NCI-H1417 (cell line): Measurements from ENCODE around the gene IL36G.

Experiments used
- DNase-seq, 3 experiments: peaks; one replicate each; lab custom pipeline; 2025; lab: John Stamatoyannopoulos, UW

The IL36G gene

DNA sequence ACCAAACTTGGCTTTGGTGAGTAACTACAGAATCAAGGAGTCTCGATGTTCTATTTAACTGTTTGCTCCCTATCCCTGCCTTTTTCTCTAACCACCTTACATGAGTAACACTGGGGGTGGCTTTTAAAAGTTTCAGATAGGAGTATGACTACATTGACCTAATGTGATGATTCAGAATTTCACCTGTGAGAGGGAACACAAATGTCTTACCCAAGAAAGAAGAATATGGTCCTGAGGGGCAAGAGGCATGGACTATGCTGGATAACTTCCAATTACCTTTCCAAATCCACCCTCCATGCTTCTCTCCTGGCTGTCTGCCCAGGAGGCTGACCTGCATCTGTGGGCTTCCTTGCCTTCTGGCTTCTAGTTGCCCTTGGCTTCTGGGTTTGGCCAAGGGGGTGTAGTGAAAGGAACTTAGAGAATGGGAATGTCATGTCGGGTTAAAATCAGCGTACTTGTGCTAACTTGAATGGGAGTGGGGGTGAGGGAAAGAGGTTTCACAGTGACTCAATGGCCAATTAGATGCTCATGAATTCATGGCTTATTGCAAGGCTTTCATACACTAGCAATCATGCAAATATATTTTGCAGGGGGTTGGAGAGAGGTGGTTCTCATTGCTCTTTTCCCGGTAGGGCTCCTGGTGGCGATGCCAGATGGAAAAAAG is 5.3 kb upstream of the IL36G start:
- DNase-seq, result no peak

- DNase-seq, result no peak
Observed at GRCh38 chr2:112973156-112973555, 4.7 kb upstream of the IL36G start.

GRCh38 chr2:112979731-112980130 is 1.9 kb downstream of the IL36G start:
- DNase-seq, result no peak

DNA sequence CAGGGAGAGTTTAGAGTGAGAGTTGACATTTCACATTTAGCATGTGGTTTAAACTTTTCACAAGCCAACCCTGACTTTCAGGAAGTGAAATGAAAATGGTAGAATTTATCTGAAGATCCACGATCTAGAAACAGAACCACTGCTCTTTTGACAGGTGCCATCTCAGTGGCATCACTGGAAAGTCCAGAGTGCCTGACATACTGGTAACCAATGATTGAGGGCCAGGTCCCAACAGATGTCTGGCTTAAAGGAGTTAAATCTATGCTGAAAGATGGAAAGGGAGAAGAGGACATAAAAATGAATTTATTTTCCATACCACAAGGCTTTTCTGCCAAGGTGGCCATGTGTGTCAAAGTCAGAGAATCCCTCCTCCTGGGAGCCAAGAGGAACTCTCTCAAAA is 2.7 kb downstream of the IL36G start:
- DNase-seq, result no peak

- no peak for DNase-seq
Observed at GRCh38 chr2:112985090-112985489, 7.3 kb downstream of the IL36G start.

DNA sequence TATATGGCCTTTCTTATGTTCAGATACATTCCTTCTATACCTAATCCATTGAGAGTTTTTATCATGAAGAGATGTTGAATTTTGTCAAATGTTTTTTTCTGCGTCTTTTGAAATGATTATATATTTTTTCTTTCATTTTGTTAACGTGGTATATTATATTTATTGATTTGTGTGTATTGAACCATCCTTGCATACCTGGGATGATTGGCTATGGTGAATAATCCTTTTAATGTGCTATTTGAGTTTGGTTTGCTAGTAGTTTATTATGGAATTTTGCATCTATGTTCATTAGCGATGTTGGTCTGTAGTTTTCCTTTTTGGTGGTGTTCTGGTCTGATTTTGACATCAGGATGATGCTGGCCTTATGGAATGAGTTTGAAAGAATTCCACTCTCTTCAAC is 11.8 kb downstream of the IL36G start:
- DNase-seq, result no peak

- no peak for DNase-seq
Observed at GRCh38 chr2:112993831-112994230, 16.0 kb downstream of the IL36G start.

DNA sequence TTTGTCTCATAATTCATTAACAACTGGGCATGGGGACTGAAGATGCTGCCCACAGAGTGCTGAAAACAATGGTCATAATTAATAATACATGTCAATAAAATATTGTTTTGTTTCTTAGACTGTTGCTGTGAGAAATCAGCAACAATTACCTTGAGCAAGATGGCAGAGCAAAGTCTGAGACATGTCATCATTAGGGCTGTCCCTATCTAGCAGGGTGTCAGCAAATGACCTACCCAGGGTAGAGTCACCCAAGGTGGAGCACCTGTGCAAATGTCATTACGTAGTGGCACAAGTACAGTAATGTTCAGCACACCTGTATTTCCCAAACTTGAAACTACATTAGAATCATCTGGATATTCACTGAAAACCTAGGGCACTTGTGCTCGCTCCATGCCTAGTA is 16.8 kb downstream of the IL36G start:
- no peak for DNase-seq

- DNase-seq, result no peak
Observed at GRCh38 chr2:112995346-112995920, 17.6 kb downstream of the IL36G start.

DNA sequence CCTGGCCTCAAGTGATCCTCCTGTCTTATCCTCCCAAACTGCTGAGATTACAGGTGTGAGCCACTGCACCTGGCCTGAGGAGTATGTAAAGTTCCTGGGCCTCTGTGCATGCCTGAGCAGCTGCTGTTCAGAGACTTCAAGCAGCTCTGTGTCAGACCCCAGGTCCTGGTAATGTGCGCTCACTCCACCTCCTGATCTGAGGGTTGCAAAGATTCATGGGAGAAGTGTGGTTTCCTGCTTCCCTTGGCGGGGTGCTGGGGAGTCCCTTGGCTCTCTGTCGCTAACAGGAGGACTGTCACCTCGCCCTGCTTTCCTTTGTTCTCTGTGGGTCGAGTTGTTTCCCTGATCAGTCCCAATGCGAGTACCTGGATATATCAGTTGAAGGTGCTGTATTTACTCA is 18.8 kb downstream of the IL36G start:
- DNase-seq, result no peak

- no peak for DNase-seq
Observed at GRCh38 chr2:112997151-112997550, 19.3 kb downstream of the IL36G start.

- no peak for DNase-seq
Observed at GRCh38 chr2:113000436-113000835, 22.6 kb downstream of the IL36G start.

GRCh38 chr2:113002677-113003076 is 24.9 kb downstream of the IL36G start:
- DNase-seq, result no peak

DNA sequence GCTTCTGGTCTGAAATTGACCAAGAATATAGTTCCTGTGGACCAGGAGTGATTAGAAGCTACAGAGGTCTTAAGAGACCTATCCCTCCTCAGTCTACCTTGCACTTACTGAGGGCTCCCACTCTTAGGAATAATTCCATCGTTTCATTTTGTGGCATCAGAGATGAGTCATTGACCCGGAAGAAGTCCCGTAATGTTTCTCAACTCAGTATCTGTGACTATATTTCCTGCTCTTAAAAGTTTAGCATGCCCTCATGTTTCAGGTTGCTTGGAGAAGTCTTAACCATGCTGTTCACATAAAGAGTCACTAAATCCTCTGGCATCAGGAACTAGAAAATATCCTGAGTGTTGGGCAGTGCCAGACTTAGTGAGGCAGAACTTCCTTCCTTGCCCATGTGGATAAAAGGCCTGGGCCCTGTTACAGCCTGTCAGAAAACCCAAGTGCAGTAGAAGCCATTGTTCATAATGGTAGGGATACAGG is 27.3 kb downstream of the IL36G start, which contains the start of gene IL36A:
Gene IL36A (plus strand): TSS at position 430 of the 480 bp plus-strand sequence. CDS start 413 bp downstream, outside the sequence.
- DNase-seq, result no peak

- DNase-seq, result no peak
Observed at GRCh38 chr2:113007250-113007649, 29.4 kb downstream of the IL36G start.

DNA sequence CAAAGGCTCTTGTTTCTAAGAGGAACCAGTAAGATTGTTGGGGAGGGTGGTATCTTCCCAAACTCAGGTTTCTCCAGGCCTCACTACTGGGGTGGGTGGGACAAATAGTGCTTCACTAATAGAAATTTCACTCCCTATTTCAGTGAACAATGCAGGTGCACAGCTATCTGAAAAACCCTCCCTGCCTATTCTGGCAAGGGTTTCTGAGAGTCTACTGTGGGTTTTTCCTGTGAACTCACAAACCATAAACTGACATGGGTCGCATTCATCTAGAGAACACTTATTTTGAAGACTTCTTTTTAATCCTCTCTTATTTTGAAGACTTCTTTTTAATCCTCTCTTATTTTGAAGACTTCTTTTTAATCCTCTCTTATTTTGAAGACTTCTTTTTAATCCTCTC is 31.8 kb downstream of the IL36G start:
- DNase-seq, result no peak

GRCh38 chr2:113010088-113010487 is 32.3 kb downstream of the IL36G start:
- DNase-seq, result no peak

- DNase-seq, result no peak
Observed at GRCh38 chr2:113011108-113011507, 33.3 kb downstream of the IL36G start.

DNA sequence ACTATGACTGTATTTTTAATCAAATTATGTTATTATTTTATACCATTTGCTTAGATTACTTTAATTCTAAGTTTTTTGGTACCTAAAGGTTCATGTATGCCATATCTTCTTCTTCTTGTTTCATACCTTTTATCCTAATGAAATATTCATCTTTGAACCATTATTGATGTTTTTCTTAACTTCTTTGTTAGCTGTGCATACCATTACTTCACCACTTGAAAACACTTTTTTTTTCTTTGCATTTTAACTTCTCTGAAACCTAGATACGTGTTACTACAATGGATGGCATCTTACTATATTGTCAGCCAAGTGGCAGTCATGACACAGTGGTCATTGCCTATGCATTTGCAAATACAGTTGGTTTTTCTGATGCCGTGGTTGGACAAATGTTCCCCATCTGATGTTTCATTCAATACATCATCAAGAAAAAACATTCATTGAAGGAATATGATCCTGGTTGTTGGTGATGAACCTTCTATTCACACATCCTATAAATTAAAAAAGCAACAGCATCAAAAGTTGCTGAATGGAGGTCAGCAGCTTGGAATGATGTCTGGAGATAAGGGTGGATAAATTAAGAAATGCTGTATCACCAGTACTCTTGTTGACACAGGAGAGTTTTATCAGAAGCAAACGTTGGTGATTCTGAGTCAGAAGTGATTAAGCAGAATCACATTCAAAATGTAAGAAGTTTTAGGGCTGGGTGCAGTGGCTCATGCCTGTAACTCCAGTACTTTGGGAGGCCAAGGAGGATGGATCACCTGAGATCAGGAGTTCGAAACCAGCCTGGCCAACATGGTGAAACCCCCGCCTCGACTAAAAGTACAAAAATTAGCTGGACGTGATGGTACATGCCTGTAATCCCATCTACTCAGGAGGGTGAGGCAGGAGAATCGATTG is 34.9 kb downstream of the IL36G start:
- DNase-seq, result no peak

DNA sequence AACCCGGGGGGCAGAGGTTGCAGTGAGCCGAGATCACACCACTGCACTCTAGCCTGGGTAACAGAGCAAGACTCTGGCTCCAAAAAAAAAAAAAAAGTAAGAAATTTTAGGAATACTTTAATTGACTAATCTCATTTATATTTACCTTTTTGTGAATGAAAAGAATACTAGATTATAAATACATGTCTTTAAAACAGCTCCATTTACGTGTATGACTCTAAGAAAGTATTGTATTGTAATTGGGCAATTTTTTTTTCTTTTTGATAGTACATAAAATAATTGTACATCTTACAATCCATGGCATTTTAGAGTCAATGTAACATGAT is 35.5 kb downstream of the IL36G start:
- DNase-seq, result no peak

DNA sequence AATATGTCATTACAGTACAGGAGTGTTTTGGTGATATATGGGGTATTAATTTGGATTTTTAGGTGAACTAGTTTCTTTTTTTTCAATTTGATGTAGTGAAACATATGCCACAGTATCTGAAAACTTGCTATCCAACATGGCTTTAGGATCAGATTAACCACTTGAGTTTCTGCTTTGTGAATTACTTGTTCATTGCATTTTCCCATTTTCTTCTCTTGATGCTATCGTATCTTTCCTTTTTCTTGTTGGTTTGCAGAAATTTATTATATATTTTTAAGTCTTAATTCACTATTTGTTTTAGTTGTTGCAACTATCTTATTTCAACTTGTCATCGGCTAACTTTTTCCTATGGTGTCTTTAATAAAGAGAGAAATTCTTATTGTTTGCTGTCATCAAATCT is 36.3 kb downstream of the IL36G start:
- DNase-seq, result no peak

- DNase-seq, result no peak
Observed at GRCh38 chr2:113015042-113015441, 37.2 kb downstream of the IL36G start.

DNA sequence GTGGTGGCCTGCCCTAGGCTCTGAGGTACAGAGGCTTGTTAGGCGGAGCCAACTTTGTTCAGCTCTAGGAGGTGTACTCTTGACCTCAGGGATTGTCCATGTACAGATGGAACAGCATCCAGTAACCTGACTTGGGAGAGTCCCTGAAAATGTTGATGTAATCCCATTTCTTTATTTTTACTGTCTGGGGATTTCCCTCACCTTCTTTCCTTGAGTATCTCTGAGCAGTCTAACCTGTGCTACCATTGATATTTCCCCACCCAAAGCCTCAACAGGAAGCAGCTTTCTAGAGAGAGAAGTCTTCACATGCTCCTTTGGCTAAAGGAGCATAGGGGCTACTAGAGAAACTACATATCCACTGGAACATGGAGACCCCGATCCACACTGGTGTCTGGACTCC is 37.8 kb downstream of the IL36G start:
- no peak for DNase-seq
